GM18517 (cell line): ENCODE results near the gene HVCN1.
"Not testable (repeated sequence)": the region's sequence is repeated elsewhere in the genome, so short reads cannot be mapped to it uniquely, and the experiment has no call there.

Experiments used
- ATAC-seq: cut with Tn5 transposase; IDR thresholded peaks from one replicate; pipeline ENCODE4 v1.9.1; 2021; ENCODE audit warnings: mild to moderate bottlenecking, moderate library complexity; ENCODE audit not compliant: unreplicated experiment

The HVCN1 gene

DNA sequence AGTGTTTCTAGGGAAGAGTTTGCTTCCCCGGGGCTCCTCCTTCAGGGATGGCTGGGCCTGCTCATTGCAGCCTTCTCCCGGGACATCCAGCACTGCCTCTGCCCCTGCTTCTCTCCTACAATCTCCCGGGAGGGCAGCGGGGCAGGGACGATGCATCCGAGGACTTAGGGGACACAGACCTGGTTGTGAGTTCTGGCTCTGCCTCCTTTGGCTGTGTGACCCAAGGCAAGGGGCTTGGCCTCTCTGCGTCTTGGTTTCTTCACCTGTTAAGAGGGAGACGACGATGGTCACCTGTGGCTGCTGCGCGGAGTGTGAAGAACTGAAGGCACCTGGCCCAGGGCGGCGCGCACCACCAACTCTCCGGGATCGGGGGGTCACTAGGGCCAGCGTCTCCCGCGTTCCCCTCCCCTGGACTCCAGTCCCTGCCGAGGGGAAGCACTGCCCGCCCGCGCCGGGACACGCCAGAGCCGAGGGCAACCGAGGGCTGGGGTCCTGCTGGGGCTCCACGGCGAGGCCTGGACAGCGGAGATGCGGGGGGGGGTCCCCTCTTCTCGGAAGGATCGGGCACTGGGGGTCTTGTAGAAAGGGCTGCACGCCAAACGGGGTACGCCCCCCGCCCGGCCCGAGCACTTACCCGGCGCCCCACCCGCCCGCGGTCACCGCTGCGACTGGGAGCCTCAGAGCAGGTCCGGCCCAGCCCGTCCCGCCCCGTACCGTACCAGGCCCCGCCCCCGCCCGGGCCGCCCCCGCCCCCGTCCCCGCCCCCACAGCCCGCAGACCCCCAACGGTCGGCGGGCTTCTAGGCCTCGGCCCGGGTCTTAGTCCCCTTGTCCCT, at the start of gene HVCN1:
HVCN1 (minus strand) TSS at position 670 of the 835 bp plus-strand sequence. CDS start 5,870 bp downstream, outside the sequence.
- peak; percentile 8 for ATAC-seq

GRCh38 chr12:110737532-110737931, 48.6 kb upstream of the HVCN1 start:
- no peak for ATAC-seq

DNA sequence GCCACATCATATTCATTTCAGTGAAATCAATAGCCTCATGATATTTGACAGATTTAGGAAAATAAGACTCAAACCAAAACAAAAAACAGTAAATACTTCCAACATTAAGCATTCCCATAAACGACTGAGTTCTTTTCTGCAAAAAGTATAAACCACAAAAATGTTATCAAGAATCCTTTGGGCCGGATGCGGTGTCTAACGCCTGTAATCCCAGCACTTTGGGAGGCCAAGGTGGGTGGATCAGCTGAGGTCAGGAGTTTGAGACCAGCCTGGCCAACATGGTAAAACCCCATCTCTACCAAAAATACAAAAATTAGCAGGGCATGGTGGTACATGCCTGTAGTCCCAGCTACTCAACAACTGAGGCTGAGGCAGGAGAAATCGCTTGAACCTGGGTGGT, 48.1 kb upstream of the HVCN1 start:
- ATAC-seq: not testable (repeated sequence)

DNA sequence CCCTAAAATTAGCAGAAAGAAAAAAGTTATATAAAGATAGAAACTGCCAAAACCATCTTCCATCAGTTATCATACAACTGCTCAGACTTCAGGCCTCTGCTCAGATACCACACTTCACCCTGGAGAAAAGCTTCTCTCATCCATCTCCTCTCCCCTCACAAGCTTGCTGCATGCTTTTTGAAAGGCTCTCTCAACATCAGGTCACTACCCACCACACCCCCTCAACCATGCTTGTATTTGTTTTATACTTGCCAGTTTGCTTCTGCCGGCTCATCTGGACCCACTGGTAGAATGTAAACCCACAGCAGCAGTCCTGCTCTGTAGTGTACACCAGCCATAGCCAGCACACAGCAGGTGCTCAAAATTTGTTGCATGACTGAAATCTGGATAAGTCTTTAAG, 45.0 kb upstream of the HVCN1 start:
- ATAC-seq: no peak

DNA sequence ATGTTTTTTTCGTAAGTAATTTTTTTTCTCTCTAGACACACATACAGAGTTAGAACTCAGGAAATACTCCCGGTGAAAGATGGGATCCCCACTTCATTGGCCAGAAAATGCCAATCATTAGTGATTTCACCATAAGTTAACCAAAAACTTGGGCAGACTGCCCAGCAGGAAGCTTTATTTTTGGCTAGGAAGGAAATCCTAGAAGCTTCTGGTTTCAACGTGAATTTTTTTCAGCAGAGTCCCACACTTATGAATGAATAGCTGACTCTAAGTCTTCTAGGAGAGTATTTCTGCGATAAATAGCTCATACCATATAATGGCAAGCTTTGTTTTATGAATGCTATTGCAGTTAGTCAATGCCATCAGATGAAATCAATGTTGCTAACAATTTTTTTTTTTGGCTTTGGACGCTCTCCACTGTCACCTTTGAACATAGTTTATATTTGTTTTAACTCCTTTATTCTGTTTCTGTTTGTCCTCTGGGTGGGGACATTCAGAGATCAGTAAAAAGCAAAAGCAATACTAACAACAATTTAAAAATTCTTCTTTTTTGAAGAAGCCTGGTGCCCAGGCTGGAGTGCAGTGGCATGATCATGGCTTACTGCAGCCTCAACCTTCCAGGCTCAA, 44.3 kb upstream of the HVCN1 start:
- ATAC-seq: no peak

- ATAC-seq: no peak
These were observed 43.7 kb upstream of the HVCN1 start for GRCh38 chr12:110732572-110732971.

- ATAC-seq: no peak
These were observed 42.6 kb upstream of the HVCN1 start for GRCh38 chr12:110731479-110731878.

- ATAC-seq: no peak
These were observed 39.7 kb upstream of the HVCN1 start for GRCh38 chr12:110728628-110729027.

DNA sequence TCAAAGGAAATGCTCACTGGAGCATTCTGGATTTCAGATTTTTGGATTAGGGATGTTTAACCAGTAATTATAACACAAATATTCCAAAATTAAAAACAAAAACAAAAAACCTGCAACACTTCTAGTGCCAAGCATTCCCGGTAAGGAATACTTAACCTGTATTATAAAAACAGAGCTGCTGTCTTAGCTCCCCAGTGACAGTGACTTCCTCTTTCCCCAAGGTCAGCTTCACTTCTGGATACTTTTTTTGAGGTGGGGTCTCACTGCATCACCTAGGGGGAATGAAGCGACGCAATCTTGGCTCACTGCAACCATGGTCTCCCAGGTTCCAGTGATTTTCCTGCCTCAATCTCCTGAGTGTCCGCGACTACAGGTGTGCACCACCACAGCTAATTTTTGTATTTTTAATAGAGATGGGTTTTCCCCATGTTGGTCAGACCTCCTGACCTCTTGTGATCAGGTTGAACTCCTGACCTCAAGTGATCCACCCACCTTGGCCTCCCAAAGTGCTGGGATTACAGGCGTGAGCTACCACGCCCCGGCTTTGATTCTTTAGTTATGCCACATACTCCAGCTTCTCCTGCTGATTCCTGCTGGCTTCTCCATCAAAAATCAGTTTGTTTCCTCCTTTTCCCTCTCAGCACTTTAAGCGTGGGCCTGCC, 37.9 kb upstream of the HVCN1 start:
- ATAC-seq: no peak

GRCh38 chr12:110726028-110726427, 37.1 kb upstream of the HVCN1 start:
- no peak for ATAC-seq

DNA sequence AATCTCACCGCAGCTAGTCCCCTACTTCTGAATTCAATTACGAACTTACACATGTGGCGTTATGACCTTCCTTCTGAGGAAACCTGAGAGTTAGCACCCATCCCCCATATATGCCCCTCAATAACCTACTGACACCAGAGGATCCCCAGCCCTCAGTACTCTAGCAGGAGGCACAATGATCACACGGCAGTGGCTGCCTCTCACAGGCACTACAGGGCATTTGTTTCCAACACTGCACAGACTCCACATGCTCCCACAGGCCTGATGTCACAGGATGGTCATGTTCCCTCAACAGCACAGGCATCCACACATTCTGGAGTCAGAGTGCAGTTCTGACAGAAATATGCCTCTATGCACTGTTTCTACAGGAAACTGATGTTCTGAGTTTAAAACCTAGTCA, 36.4 kb upstream of the HVCN1 start:
- no peak for ATAC-seq

DNA sequence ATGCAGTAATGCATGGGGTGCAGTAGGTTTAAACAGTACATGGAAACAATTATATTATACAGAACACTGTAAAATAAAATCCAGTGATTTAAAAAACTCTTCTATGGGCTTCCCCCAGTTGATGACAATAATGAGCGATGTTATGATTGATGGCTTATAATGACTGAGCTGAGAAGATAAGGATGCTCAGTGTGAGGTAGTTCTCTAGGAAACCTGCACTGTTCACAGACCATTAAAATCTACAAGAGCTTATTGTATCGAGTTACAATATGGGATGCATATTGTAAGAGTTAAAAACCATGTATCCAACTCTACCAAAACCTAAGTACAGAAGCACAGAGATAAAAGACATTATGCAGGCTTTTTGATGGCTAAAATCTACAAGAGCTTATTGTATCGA, 34.0 kb upstream of the HVCN1 start:
- ATAC-seq: not testable (repeated sequence)

- no peak for ATAC-seq
These were observed 32.7 kb upstream of the HVCN1 start for GRCh38 chr12:110721570-110721969.

GRCh38 chr12:110720516-110720915, 31.6 kb upstream of the HVCN1 start:
- no peak for ATAC-seq

- no peak for ATAC-seq
These were observed 29.4 kb upstream of the HVCN1 start for GRCh38 chr12:110718222-110718908.

GRCh38 chr12:110717037-110717436, 28.1 kb upstream of the HVCN1 start:
- no peak for ATAC-seq

GRCh38 chr12:110708917-110709316, 20.0 kb upstream of the HVCN1 start:
- ATAC-seq: no peak

- ATAC-seq: no peak
These were observed 16.4 kb upstream of the HVCN1 start for GRCh38 chr12:110705309-110705708.

DNA sequence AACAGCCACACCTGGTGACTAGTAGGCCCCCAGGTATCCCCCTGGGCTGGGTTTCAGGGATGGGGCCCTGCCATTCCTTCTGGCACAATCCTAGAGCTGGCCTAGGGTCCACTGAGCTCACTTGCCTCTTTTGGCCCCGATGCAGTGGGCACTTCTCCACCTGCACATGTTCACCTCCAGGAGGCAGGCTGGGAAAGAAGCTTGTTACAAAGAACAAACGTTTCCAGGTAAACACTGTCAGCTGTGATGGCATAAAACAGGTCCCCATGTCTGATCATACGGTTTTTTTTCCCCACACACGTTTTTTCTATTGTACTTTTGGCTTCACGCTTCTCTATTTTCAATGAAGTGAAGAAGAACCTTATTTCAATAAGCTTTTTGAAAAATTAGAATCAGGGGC, 15.8 kb upstream of the HVCN1 start:
- ATAC-seq: no peak

- no peak for ATAC-seq
These were observed 15.3 kb upstream of the HVCN1 start for GRCh38 chr12:110704231-110704630.

GRCh38 chr12:110702081-110702480, 13.2 kb upstream of the HVCN1 start:
- no peak for ATAC-seq
